Stimulated activated CD4-positive, alpha-beta T cell treated with anti-CD3 and anti-CD28 coated beads, Interleukin-15, amount 100 ng/mL, for 1 hour (primary cell): ENCODE measurements around the gene MMP27.

ENCODE experiments used
- DNase-seq, 2 donors: peaks; one replicate each; pipeline ENCODE4 v3.0.0-alpha.2; 2020; ENCODE audit warnings: low read depth in 1 of 2, low spot score in 1 of 2

The MMP27 gene

GRCh38 chr11:102703826-102704493 is 1.6 kb downstream of the MMP27 start:
- DNase-seq: no peak

GRCh38 chr11:102695201-102695600 is 10.4 kb downstream of the MMP27 start:
- DNase-seq: no peak

GRCh38 chr11:102685754-102686153 is 19.8 kb downstream of the MMP27 start:
- DNase-seq: no peak

GRCh38 chr11:102685338-102685737 is 20.2 kb downstream of the MMP27 start:
- no peak for DNase-seq

- DNase-seq: no peak
Observed at GRCh38 chr11:102683277-102683676, 22.3 kb downstream of the MMP27 start.

GRCh38 chr11:102680945-102681344 is 24.6 kb downstream of the MMP27 start:
- DNase-seq: no peak

- DNase-seq: no peak
Observed at GRCh38 chr11:102678022-102678421, 27.5 kb downstream of the MMP27 start.

GRCh38 chr11:102676084-102676483 is 29.5 kb downstream of the MMP27 start:
- DNase-seq: no peak

- no peak for DNase-seq
Observed at GRCh38 chr11:102669664-102670063, 35.9 kb downstream of the MMP27 start.

- DNase-seq: no peak
Observed at GRCh38 chr11:102666331-102666957, 39.1 kb downstream of the MMP27 start.

- DNase-seq: no peak
Observed at GRCh38 chr11:102664001-102664752, 41.4 kb downstream of the MMP27 start.

GRCh38 chr11:102662607-102663006 is 43.0 kb downstream of the MMP27 start:
- no peak for DNase-seq

GRCh38 chr11:102661040-102661439 is 44.5 kb downstream of the MMP27 start:
- DNase-seq: no peak

- DNase-seq: no peak
Observed at GRCh38 chr11:102656528-102656927, 49.0 kb downstream of the MMP27 start.

- DNase-seq: no peak
Observed at GRCh38 chr11:102655547-102655946, 50.0 kb downstream of the MMP27 start.

- no peak for DNase-seq
Observed at GRCh38 chr11:102654761-102655160, 50.8 kb downstream of the MMP27 start.

GRCh38 chr11:102653744-102654291 is 51.8 kb downstream of the MMP27 start:
- DNase-seq: no peak

- DNase-seq: no peak
Observed at GRCh38 chr11:102647430-102647829, 58.1 kb downstream of the MMP27 start.

GRCh38 chr11:102643941-102644340 is 61.6 kb downstream of the MMP27 start:
- DNase-seq: no peak
